Stomach (tissue), 4 donors: ENCODE measurements around the gene CSTF2.

Experiments
- POLR2A ChIP-seq, 4 donors: fragments of 450-650 bp; IDR thresholded peaks; one replicate each; pipeline ENCODE4 v1.6.1; 2016; ENCODE audit warnings: antibody characterized with exemption in 4 of 4, control low read depth in 2 of 4, mild to moderate bottlenecking in 1 of 4, moderate library complexity in 1 of 4
- TF ChIP-seq, protein P1 (sequence below), 7 experiments: fragments of 450-650 bp in 4 of 7; fragments of 200-600 bp in 3 of 7; sonication (generic) in 3 of 7; IDR thresholded peaks; one replicate each; pipeline ENCODE4 v1.5.1; 2016 to 2019; ENCODE audit warnings: antibody characterized with exemption in 7 of 7, control low read depth in 2 of 7, mild to moderate bottlenecking in 1 of 7

GRCh38 chrX:100797359-100797758 is 22.8 kb upstream of the CSTF2 start:
- TF ChIP-seq, protein P1, sequence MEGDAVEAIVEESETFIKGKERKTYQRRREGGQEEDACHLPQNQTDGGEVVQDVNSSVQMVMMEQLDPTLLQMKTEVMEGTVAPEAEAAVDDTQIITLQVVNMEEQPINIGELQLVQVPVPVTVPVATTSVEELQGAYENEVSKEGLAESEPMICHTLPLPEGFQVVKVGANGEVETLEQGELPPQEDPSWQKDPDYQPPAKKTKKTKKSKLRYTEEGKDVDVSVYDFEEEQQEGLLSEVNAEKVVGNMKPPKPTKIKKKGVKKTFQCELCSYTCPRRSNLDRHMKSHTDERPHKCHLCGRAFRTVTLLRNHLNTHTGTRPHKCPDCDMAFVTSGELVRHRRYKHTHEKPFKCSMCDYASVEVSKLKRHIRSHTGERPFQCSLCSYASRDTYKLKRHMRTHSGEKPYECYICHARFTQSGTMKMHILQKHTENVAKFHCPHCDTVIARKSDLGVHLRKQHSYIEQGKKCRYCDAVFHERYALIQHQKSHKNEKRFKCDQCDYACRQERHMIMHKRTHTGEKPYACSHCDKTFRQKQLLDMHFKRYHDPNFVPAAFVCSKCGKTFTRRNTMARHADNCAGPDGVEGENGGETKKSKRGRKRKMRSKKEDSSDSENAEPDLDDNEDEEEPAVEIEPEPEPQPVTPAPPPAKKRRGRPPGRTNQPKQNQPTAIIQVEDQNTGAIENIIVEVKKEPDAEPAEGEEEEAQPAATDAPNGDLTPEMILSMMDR (IDR thresholded peaks at IDR 0.05): no peak
- TF ChIP-seq POLR2A (IDR thresholded peaks at IDR 0.05): no peak
